ENCODE measurements around the gene ABI3BP.

The ABI3BP gene

DNA sequence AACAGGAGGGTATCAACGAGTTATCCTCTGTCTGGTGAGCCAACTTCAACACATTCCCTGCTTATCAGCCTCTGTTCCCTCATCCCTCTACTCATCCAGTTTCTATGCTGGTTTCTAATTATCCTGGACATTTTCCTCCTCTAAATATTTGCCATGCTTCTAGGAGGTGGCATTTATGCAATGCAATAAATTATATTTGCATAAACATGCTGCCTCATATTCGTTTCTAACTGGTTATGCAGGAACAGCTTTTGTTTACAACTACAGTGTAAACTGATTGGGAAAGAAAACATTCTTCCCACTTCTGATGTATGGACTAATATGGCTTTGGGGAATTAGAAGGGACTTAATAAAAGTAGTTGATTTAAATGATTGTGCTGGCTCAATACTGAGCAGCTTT lies 161.6 kb downstream of the ABI3BP start:
- no peak for DNase-seq (ENCODE audit: low read depth)

DNA sequence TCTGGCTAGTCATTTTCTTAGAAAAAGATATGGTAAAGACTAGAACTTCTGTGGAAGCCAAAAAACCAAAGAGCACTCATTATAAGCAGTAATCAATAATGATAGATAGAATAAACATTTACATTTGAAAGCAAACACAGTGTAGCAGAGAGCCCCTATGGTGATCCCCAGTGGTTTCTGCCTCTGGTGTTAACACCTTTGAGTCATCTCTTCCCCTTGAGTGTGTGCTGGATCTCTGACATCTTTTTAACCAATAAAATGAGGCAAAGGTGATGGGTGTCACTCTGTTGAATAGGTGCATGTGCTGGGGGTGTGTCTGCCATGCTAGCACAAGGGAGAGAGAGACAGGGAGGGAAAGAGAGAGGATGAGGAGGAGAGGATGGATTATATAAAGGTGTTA lies 162.3 kb downstream of the ABI3BP start:
- no peak for DNase-seq (ENCODE audit: low read depth)

DNA sequence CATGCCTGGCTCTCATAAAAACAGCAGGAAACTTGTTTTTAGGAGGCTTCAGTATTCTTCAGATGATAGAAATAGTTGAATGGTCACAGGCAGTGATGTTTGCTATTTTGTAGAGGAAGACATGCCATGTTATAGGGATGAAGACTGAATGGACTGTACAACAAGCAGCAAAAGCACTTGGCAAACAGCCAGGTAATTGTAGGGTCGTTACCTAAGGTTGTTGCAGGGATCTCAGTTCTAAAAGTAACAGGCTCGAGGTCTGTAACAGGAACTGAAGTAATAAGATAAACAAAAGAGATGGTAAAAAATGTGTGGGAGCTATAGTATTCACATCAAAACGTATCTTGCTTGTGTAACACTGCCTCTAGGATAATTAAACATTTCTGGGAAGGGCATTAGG lies 167.6 kb downstream of the ABI3BP start:
- DNase-seq (ENCODE audit: low read depth) = no peak

DNA sequence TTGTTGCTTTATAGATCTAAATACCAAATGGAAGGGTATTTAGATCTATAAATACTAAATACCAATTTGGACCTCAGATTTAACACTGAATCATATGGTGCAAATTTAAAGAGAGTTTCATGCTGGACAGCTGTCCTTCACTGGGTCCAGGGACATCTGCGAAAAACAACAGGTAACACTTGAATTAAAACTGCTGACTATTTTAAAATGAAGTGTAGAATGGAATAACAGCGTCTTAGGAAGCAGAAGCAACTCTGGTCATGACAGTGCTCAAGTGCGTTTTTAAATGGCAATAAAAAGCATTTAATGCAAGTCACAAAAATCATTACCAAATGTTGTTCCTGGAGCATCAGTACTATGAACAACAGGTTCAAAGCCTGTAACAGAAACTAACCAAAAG lies 177.6 kb downstream of the ABI3BP start:
- no peak for DNase-seq (ENCODE audit: low read depth)

DNA sequence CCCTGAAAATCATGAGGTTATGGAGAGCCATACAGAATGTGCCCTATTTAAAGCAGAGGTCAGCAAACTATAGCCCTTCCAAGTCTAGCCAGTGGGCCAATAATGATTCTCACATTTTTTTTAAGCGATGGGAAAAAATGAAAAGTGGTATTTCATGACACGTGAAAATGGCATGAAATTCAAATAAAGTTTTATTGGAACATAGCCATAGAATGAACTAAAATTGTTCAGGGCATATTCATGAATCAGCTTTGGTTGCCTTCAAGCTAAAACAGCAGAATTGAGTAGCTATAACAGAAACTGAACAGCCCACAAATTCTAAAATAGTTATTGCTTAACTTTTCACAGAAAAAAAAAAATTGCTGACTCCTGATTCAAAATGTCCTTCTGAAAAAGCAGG lies 179.4 kb downstream of the ABI3BP start:
- DNase-seq (ENCODE audit: low read depth) = no peak

DNA sequence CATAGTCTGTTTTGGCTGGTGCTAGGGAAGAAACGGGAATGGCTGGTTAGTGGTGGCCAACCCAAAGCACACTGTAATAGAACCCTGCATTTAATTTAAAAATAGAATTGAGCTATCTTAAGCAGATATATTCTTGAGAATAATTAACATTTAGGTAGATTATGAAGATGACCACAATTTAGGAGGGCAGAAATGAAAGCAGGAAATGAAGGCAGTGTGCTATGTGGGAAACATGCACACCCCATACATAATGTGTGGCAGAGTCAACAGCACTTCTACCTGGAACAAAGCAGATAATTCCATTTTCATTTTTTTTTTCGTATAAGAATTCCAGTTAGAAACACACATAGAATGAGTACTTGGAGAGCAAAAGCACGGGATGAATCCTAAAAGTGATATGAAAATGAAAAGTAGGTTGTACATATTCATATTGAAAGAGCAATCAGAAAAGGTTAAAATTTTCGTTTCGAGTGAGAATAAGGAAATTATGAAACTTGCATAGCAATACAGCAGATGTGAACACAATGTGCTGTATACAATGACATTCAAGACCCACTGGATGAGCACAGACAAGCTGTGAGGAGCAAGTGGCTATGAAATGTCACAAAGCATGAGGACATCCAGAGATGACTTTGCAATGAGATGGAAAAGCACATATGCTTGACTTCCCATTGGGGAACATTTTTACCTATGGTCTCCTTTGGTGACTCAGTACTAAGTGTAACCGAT lies 181.3 kb downstream of the ABI3BP start:
- DNase-seq (ENCODE audit: low read depth) = no peak

DNA sequence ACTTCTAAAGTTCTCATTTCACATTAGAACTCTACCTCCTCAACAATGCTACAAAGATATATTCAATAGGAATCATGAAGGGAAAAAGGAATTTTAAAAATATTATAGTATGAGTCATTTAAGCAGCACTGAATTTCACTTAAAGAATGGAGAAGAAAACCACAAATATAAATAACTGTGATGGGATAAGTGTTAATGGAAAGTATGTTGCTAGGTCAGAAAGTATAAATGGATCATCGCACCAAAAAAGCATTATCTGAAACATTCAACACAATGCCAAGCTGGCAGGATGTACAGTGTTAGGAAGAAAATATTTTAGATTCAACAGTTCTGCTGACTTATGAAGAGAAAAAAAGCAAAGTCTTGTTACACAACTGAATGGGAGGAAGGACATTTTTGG lies 182.6 kb downstream of the ABI3BP start:
- no peak for DNase-seq (ENCODE audit: low read depth)

DNA sequence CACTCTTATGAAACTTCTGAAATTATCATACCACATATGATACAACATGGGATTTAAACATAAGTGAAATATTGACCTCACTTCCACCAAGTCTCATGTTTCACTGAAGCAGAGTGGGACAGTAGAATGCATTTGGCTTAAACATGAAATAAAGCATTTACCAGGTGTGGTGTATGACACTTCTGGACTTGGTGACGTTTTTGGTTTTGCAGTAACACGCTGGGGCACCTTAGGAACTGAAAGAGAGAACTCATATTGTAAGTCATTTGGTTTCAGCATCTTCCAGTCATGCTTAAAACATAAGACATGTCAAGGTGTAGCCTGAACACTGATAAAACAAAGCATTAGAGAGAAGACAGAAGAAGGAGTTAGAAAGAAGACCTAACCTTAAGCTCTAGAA lies 188.6 kb downstream of the ABI3BP start:
- DNase-seq (ENCODE audit: low read depth) = no peak

DNA sequence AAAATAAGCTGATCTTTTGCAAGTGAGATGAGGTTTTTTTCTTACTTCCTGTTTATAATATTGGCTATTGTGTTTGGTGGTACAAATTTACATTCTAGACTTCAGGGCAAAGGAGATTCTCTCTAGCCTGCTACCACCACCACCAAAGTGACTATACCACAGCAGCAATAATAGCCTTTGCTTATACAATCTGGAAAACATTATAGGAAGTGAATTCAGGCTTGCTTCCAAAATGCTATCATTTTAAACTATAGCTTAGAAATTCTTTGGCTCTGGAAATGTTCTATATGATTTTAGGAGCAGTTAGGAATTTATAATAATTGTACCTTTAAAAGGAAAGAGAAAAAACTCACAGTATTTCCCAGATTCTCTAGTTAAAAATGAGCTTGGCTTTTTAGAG lies 189.5 kb downstream of the ABI3BP start:
- DNase-seq (ENCODE audit: low read depth) = no peak

DNA sequence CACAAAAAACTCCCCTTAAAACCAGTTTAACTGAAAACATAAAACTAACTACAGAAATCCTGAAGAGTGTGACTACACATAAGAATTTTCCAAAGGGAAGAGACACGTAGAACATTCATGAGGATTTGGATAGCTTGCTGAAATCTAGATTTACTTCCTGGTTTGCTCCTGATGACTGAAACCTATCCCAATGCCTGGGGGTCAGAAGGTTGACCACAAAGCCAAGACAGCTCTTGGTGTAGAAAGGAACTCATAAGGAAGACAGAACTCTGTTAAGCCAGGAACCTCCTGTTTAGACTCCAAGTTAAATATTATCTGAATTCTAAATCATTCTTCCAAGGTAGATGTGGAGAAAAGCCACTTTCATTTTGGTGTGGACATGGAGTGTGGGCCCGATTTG lies 191.1 kb downstream of the ABI3BP start:
- no peak for DNase-seq (ENCODE audit: low read depth)

DNA sequence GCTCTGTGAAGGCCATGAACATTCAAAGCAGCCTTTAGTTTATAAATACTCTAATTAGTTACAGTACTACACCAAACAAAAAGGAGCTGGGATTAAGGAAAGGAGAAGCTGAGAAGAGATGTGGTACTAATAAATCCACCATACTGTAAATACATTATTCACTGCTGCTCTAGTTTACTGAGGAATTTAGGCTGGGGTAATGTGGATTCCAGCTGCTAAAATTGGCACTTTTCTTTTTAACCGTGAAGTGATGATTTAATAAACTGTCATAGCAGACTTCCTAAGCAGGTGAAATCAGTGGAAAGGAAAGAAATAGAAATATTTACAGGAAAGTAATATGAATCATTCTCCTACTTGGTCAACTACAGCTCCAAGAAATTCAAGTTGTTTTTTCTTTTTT lies 195.2 kb downstream of the ABI3BP start:
- no peak for DNase-seq (ENCODE audit: low read depth)

DNA sequence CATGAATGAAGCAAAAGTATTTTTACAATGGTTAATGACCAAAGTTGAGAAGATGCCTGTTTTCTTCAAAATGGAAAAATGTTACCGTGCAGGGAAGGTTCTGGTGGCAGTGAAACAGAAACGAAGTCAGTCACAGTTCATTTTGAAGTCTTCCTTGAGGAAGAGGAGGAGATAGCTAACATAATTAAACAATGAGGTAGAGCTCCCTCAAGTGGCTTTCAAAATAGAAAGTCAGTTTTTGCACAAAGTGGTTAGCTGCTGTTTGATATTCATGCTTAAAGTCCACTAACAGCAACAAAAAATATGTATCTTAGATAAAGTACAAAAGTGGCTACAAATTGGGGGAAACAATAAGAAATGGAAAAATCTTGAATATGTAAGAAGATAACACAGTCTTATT lies 196.7 kb downstream of the ABI3BP start:
- DNase-seq (ENCODE audit: low read depth) = no peak

DNA sequence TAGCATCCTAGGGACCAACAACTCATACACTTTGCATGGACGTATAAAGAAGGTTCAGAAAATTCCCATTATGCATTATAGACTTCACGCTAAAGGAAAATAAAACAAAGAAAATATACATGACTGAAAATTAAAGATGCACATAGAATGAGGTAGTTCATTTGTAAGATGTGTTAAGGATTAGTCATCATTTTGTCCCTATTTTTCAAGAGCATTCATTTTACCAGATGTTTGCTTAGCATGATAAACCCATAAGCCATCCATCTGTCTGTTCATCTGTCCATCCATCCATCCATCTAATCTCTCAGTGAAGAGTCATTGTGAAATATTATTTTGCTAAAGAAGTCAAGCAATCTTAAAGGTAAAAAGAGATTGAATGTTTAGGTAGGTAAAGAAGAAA lies 203.6 kb downstream of the ABI3BP start:
- DNase-seq (ENCODE audit: low read depth) = no peak

DNA sequence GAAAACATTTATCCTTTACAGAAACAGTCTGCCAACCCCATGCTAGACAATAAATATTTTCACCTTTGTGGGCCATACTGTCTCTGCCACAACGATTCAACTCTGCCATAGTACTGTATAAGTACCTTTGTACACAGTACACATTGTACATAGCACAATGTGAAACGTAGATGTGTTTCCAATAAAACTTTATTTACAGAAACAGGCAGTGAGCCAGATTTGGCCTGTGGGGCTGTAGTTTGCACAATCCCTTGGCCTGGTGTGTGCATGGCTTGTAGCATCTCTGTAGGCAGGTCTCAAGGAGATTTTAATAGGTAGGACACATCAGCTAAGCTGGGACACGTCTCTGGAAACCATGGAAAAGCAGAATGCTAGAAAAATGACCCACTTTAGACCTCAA lies 209.6 kb downstream of the ABI3BP start:
- no peak for DNase-seq (ENCODE audit: low read depth)

DNA sequence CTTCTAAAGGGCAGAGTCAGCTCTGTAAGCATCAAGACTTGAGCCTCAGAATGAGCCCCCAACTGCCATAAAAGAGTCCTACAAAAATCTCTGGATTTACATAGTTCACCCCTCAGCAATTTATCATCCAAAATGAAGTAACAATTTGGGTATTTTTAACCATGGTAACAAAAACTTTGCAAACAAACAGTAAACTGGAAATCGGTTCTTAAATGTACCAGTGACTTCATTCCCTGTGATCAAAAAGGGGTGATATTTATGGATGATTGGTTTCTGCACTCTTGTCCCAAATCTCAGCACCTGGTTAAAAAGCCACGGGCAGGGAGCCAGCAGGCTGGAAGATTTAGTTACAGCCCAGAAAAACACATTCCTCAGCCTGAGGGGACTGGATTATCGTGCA lies 210.3 kb downstream of the ABI3BP start:
- no peak for DNase-seq (ENCODE audit: low read depth)

DNA sequence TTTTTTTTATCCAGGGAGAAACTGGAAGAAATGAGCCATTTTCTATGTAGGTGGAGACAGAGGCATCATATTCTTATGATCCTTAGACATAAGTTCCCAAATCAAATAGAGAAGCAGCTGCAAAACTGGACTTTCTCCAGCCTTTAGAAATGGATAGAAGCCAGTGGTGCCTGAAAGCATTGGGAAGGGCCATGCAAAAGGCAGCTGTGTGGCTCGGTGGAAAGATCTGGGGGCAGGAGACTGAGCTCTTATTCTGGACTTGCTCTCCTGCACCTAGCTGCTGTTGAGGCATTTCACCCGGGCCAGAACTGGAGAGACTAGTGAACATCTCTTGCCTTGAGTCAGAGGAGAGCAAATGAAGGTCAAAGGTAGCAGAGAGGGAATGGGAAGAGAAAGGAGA lies 210.9 kb downstream of the ABI3BP start:
- DNase-seq (ENCODE audit: low read depth) = no peak

DNA sequence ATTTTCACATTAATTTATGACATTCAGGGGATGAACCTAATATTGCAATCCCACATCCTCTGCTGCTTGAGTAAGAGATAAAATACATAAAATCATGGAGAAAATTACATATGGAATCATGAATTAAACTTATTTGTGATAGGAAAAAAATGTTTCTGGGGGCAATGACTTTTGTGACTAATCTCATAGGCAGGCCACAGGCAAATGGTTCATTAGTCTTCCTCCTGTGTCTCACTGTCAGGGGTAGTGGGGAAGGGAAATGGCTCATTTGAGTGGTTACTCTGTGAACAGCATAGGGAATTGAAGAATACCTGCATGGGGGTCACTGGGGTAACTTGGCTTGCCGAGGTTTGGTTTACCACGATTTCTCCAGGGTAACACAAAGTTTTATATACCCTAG lies 211.9 kb downstream of the ABI3BP start:
- DNase-seq (ENCODE audit: low read depth) = no peak

DNA sequence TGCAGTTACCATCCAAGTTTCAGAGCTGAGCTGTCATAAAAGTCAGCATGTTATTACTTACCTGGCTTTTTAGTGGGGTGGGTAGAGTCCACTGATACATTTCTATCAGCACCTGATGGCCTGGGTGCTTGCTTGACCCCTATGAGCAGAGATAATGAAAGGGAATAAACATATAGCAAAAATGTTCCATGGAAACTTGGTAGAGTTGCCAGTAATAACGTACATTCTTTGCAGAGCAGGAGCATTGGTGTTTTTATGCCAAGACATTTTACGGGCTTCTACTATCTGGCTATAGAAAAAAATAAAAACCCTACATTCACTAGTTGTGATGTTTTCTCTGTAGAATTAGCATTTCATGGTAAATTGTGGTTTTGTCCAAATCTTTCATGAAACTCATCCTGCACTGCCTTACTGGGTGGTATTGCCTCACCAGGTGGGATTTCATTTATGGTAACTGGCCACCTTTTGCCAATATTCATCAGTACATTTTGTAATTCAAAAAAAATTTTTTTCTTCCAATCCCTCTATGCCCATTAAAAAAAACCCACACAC lies 213.1 kb downstream of the ABI3BP start:
- DNase-seq (ENCODE audit: low read depth) = no peak

DNA sequence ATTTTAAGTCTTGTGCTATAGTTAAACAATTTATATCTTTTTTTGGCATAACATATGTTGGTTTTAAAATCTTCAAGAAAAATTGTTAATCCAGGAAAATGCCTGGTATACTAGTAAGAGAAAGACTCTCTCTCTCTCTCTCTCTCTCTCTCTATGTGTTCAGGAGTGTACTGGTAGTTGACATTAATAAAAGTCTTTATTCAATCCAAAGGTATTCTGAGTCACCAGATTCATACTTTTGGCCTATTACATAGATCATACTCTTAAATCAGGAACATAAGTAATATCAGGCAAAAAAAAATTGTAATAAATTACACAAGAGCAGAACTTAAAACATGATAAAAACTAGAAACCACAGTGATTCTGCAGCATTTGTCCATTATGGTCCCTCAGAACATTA lies 213.7 kb downstream of the ABI3BP start:
- no peak for DNase-seq (ENCODE audit: low read depth)

DNA sequence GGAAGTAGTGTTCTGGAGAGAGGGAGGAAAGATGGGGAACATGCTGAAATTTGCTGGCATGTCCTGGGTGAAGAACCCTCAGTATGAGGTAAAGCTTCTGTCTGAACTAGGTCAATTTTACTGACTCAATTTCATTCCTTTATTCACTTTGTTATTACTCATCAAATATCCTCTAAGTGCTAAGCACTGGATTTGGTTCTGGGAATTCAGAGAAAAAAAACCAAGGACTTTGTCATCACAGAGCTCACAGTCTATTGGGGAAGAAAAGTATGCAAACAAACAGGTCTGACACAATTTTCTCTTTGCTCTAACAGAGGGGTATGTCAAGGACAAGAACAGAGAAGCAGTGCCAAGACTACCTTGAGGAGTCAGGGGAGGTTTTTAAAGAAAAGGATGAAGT lies 215.9 kb downstream of the ABI3BP start:
- DNase-seq (ENCODE audit: low read depth) = no peak

DNA sequence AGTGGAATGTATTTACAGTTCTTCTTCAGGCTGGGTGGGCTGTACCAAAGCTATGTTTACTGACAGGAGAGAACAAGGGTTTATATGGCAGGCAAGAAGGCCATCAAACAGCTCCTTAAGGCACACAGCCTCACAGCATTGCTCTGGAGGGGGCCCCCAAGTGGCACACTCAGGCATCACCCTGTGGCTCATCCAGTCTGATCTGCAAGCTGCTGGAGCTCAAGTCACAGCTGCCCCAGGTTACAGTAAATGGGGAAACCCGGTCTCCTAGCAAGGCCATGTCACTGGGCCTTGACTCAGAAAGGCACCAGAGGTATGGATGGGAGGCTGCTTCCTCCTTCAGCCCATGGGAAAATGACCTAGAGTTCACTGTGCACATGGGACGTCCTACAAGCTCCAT lies 216.5 kb downstream of the ABI3BP start:
- no peak for DNase-seq (ENCODE audit: low read depth)

DNA sequence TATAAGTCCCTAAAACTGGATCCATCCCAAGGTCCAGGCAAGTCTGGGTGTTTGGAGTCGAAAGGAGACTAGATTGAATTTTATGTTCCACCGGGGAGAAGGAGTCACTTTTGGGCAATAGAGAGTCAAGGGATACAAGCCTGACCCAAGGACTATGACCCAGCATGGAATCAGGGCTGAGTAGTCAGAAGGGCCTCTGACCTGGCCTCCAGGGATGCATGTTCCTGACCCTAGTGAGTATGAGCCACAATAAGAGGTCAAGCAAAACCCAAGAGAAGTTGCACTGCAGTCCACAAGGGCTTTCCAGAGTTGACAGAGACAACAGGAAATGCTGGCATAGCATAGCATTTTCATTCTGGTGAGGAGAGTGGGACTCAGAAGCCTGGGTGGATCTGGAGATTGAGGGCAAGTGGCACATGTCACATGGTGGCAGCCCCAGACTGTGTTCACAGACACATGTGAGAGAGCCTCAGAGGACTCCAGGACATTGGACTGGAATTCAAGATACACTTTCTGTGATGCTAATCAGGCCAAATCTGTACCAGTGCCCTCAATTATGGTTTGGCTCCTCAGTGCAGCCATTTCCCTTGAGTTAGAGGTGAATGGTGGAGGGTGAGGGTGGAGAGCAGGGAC lies 217.0 kb downstream of the ABI3BP start:
- no peak for DNase-seq (ENCODE audit: low read depth)

DNA sequence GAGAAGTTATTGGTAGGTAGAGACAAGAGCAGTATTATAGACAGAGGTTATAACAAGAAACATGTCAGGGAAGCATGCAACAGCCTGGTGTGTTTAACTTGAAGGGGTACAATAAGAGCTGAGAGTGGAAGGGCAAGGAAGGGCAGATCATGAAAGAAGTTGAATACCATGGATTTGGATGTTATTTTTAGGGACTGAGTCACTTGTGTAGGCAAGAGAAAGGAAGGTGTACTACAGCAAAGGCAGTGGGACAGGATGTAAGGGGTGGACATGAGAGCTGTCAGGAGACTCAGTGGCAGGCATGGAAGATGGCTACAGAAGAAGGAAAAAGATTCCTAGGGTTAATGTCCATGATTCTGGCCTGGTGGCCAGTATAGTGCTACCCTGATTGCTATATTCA lies 217.6 kb downstream of the ABI3BP start:
- no peak for DNase-seq (ENCODE audit: low read depth)

DNA sequence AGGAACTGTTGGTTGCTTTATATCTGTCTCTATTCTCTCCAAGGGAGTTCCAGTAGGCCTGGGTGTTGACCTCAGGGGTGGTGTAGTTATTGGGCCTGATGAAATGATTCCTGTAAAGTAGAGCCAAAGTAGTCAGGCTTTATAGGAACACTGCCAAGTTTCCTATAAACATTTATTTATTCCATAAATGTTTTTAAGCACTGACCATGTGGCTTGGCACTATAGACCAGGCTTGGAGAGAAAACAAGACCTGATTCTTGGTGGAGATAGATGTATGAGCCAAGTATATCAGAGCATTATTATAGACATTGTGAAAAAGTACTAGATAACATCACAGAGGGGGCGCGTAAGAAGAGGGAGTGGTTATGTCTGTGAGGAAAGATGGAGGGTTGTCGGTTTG lies 218.0 kb downstream of the ABI3BP start:
- no peak for DNase-seq (ENCODE audit: low read depth)
